IPS-20b (cell line): ENCODE data around the gene PET100.

ENCODE experiments used
- H3K27ac ChIP-seq: one replicate; pipeline ENCODE4 v1.5.1; 2013; ENCODE audit warnings: low read length
- H3K27me3 ChIP-seq: 2 replicates; pipeline ENCODE4 v1.6.1; 2013; ENCODE audit warnings: mild to moderate bottlenecking, low read length, inconsistent platforms; ENCODE audit not compliant: insufficient read depth
- H3K36me3 ChIP-seq: 2 replicates; pipeline ENCODE4 v1.6.1; 2013; ENCODE audit warnings: low read depth, mild to moderate bottlenecking, inconsistent platforms, low read length, moderate library complexity; ENCODE audit not compliant: insufficient read depth
- H3K4me1 ChIP-seq: 2 replicates; pipeline ENCODE4 v1.6.1; 2013; ENCODE audit warnings: mild to moderate bottlenecking, control low read depth, inconsistent platforms, low read length, moderate library complexity; ENCODE audit not compliant: insufficient read depth
- H3K4me3 ChIP-seq: 2 replicates; pipeline ENCODE4 v1.5.1; 2013; ENCODE audit warnings: mild to moderate bottlenecking, low read length, inconsistent platforms
- H3K9ac ChIP-seq: 2 replicates; pipeline ENCODE4 v1.6.1; 2013; ENCODE audit warnings: low read depth, mild to moderate bottlenecking, inconsistent platforms, low read length, moderate library complexity
- H3K9me3 ChIP-seq: 2 replicates; pipeline ENCODE4 v1.6.1; 2013; ENCODE audit warnings: mild to moderate bottlenecking, low read depth, low read length, inconsistent platforms; ENCODE audit not compliant: insufficient read depth

Gene PET100

DNA sequence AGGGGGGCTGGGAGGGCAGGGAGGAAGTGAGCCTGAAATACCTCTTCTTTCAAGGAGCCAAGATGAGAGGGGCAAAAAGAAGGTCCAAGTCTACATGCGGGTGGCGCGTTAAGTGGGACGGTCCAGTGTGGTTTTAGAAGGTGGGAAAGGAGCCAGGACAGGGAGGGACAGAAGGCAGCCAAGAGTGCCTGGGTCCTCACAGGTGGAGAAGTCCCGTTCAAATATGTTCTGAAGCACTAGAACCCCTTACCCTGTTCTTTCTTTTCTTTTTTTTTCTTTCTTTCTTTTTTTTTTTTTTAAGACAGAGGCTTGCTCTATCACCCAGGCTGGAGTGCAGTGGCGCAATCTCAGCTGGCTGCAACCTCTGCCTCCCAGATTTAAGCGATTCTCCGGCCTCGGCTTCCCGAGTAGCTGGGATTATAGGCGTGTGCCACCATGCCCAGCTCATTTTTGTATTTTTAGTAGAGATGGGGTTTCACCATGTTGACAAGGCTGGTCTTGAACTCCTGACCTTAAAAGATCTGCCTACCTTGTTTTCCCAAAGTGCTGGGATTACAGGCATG is 26.6 kb upstream of the PET100 start:
- Histone ChIP-seq H3K9ac (no peak overlapping the region), H3K27me3 (no peaks in the 10 kb centered on the region), H3K4me1 (no peaks in the 10 kb centered on the region), H3K27ac (no peak overlapping the region), H3K36me3 (0 out of 2 replicates have a peak, but pooled peaks cover under 1% of the 10 kb centered on the region), H3K4me3 (no peak overlapping the region), H3K9me3 (no peaks in the 10 kb centered on the region)

DNA sequence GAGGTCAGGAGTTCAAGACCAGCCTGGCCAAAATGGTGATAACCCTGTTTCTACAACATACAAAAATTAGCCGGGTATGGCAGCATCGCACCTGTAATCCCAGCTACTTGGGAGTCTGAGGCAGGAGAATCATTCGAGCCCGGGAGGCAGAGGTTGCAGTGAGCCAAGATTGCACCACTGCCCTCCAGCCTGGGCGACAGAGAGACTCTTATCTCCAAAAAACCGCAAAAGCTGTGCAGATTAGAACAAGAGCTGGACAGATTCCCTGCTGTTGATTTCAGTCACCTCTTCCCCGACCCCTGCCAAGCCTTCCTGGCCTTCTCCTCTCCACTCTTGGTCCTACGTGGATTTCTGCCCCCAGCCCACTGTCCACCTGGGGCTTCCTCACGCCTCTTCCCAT is 25.7 kb upstream of the PET100 start:
- Histone ChIP-seq H3K27ac (no peak overlapping the region), H3K4me1 (no peaks in the 10 kb centered on the region), H3K27me3 (no peaks in the 10 kb centered on the region), H3K9ac (no peak overlapping the region), H3K9me3 (no peaks in the 10 kb centered on the region), H3K36me3 (0 out of 2 replicates have a peak, but pooled peaks cover 7% of the 10 kb centered on the region), H3K4me3 (no peak overlapping the region)

GRCh38 chr19:7605490-7606222 is 23.9 kb upstream of the PET100 start:
- H3K4me3 ChIP-seq = no peak overlapping the region
- H3K4me1 ChIP-seq = no peaks in the 10 kb centered on the region
- no peaks in the 10 kb centered on the region for H3K27me3 ChIP-seq
- peaks cover 20% of the 10 kb centered on the region; the same call in 1 of the 2 replicates for H3K36me3 ChIP-seq
- H3K9me3 ChIP-seq = no peaks in the 10 kb centered on the region
- no peak overlapping the region for H3K9ac ChIP-seq
- no peak overlapping the region for H3K27ac ChIP-seq

- no peak overlapping the region for H3K9ac ChIP-seq
- H3K9me3 ChIP-seq = no peaks in the 10 kb centered on the region
- H3K4me3 ChIP-seq = no peak overlapping the region
- peaks cover 20% of the 10 kb centered on the region; the same call in 1 of the 2 replicates for H3K36me3 ChIP-seq
- no peak overlapping the region for H3K27ac ChIP-seq
- H3K27me3 ChIP-seq = no peaks in the 10 kb centered on the region
- H3K4me1 ChIP-seq = no peaks in the 10 kb centered on the region
Observed at GRCh38 chr19:7606289-7606688, 23.3 kb upstream of the PET100 start.

DNA sequence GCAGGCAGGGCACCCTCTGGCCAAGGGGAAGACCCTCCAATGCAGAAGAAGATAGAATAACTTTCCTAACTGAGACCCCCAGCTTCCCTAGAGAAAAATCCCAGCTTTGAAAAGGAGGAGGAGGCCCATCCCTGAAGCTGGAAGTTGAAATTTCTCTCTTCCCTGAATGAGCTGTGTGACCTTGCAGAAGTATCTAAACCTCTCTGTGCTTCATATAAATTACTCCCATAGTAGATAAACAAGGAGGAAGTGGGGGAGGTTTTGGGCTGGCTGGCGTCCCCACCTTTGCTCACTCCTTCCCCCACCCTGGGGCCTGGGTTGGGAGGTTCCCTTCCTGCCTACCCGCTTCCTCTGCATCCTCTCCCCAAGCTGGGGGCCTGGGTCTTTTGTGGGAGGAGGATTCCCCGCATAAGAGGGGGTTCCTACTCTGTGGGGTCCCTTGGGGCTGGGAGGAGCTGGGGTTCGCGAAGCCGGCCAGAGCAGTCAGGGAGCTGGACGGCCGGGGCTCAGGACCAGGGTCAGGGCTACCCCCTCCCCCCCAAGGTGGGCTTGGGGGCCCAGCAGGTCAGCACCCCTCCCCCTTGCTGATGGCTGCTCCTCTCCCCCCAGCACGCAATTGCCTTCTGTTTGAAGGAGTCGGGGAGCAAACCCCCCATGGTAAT is 22.2 kb upstream of the PET100 start:
- H3K4me1 ChIP-seq = no peaks in the 10 kb centered on the region
- no peak overlapping the region for H3K27ac ChIP-seq
- no peaks in the 10 kb centered on the region for H3K9me3 ChIP-seq
- H3K36me3 ChIP-seq = peaks cover 20% of the 10 kb centered on the region; the same call in 1 of the 2 replicates
- no peak overlapping the region for H3K4me3 ChIP-seq
- H3K9ac ChIP-seq = no peak overlapping the region
- no peaks in the 10 kb centered on the region for H3K27me3 ChIP-seq

DNA sequence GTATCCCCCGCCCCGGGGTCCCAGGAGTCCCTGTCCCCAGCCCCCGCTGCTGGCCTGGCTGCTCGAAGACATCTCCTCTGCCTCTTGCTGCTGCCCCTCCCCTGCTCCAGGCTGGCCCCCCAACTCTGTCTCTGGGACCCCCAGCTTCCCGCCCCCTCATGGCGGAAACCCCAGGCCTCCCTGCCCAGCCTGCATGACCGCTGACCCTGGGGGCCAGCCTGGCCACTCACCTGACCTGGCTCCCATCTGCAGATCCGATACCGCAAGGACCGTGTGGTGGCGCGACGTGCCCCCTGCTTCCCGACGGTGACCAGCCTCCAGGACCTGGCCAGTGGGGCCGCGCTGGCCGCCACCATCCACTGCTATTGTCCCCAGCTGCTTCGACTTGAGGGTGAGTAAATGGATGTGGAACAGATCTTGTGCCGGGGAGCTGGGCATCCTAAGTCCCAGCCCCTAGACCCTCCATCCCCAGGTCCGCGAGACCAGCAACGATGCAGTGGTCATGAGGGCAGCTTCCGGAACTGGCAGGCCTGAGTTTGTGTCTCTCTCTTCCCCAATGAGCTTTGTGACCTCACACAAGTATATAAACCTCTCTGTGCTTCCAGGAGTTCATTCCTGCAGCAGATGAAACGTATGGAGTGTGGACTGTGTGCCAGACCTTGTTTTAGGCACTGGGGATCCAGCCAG is 21.6 kb upstream of the PET100 start:
- Histone ChIP-seq H3K27ac (no peak overlapping the region), H3K4me1 (no peaks in the 10 kb centered on the region), H3K9me3 (no peaks in the 10 kb centered on the region), H3K27me3 (no peaks in the 10 kb centered on the region), H3K4me3 (no peak overlapping the region), H3K9ac (no peak overlapping the region), H3K36me3 (peaks cover 20% of the 10 kb centered on the region; the same call in 1 of the 2 replicates)

DNA sequence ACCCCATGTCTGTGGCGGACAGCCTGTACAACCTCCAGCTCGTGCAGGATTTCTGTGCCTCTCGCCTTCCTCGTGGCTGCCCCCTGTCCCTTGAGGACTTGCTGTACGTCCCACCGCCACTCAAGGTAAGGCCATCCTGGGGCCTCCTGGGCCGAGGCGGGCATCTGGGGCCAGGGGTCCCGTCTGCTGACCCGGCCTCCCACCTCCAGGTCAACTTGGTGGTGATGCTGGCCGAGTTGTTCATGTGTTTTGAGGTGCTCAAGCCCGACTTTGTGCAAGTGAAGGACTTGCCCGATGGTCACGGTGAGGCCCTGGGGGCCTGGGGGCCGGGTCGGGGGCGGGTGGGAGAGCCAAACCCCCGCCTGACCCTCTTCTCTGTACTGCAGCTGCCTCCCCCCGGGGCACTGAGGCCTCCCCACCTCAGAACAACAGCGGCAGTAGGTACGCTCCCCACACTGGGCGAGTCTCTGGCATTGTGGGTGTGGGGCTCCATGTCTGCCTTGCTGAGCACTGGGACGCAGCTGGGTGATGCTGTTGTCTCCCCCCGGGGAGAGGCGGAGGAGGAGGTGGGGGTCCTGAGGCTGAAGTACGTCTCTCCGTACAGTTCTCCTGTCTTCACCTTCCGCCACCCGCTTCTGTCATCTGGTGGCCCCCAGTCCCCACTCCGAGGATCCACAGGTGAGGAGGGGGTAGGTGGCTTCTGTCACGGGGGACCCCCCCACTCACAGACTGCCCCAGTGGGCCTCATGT is 18.9 kb upstream of the PET100 start:
- Histone ChIP-seq H3K4me1 (no peaks in the 10 kb centered on the region), H3K4me3 (no peak overlapping the region), H3K9ac (no peak overlapping the region), H3K27me3 (no peaks in the 10 kb centered on the region), H3K36me3 (peaks cover 20% of the 10 kb centered on the region; the same call in 1 of the 2 replicates), H3K27ac (no peak overlapping the region), H3K9me3 (no peaks in the 10 kb centered on the region)

DNA sequence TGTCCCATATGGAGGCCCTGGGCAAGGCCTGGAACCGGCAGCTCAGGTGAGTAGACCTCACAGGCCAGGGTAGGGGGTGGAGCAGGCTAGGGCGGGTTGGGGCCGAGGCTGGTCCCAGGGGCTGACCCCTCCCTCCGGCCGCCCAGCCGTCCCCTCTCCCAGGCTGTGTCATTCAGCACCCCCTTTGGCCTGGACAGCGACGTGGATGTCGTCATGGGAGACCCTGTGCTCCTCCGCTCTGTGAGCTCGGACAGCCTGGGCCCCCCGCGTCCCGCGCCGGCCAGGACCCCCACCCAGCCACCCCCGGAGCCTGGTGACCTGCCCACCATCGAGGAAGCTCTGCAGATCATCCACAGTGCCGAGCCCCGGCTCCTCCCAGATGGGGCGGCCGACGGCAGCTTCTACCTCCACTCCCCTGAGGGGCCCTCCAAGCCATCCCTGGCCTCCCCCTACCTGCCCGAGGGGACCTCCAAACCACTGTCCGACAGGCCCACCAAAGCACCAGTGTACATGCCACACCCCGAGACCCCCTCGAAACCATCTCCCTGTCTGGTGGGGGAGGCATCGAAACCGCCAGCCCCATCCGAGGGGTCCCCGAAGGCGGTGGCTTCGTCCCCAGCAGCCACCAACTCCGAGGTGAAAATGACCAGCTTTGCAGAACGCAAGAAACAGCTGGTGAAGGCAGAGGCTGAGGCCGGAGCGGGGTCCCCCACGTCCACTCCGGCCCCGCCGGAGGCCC is 17.9 kb upstream of the PET100 start:
- Histone ChIP-seq H3K36me3 (peaks cover 20% of the 10 kb centered on the region; the same call in 1 of the 2 replicates), H3K9me3 (no peaks in the 10 kb centered on the region), H3K27ac (no peak overlapping the region), H3K27me3 (no peaks in the 10 kb centered on the region), H3K4me1 (no peaks in the 10 kb centered on the region), H3K9ac (no peak overlapping the region), H3K4me3 (no peak overlapping the region)

DNA sequence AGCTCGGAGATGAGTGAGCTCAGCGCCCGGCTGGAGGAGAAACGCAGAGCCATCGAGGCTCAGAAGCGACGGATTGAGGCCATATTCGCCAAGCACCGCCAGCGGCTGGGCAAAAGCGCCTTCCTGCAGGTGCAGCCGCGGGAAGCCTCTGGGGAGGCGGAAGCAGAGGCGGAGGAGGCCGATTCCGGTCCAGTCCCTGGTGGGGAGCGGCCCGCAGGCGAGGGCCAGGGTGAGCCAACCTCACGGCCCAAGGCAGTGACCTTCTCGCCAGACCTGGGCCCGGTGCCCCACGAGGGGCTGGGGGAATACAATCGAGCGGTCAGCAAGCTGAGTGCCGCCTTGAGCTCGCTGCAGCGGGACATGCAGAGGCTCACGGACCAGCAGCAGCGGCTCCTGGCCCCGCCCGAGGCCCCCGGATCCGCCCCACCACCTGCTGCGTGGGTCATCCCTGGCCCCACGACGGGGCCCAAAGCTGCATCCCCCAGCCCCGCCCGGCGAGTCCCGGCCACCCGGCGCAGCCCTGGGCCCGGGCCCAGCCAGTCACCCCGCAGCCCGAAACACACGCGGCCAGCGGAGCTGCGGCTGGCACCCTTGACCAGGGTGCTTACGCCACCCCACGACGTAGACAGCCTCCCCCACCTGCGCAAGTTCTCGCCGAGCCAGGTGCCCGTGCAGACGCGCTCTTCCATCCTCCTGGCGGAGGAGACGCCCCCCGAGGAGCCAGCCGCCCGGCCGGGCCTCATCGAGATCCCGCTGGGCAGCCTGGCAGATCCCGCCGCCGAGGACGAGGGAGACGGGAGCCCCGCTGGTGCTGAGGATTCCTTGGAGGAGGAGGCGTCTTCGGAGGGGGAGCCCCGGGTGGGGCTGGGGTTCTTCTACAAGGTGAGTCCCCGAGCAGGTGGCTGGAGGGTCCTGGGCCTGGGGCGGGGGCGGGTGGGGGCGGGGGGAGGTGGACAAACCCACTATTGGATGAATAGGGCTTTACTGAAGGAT is 17.0 kb upstream of the PET100 start:
- H3K27me3 ChIP-seq = no peaks in the 10 kb centered on the region
- H3K9ac ChIP-seq = no peak overlapping the region
- no peak overlapping the region for H3K27ac ChIP-seq
- no peaks in the 10 kb centered on the region for H3K4me1 ChIP-seq
- no peak overlapping the region for H3K4me3 ChIP-seq
- H3K9me3 ChIP-seq = no peaks in the 10 kb centered on the region
- peaks cover 27% of the 10 kb centered on the region for H3K36me3 ChIP-seq
